GM19239 (cell line): ENCODE data around the gene ADH6.
A peak's percentile ranks its signal among the peaks of the same experiment; 100 is the strongest.
"Not testable (repeated sequence)": the region's sequence is repeated elsewhere in the genome, so short reads cannot be mapped to it uniquely, and the experiment has no call there.

Source experiments
- DNase-seq: peaks from one replicate; pipeline ENCODE4 v3.0.0; 2011; ENCODE audit warnings: low spot score; ENCODE audit not compliant: insufficient read length
- FAIRE-seq: peaks from 2 replicates; lab custom pipeline; 2011; peaks lifted over from hg19 to GRCh38; lab: Jason Lieb, UNC

The ADH6 gene

DNA sequence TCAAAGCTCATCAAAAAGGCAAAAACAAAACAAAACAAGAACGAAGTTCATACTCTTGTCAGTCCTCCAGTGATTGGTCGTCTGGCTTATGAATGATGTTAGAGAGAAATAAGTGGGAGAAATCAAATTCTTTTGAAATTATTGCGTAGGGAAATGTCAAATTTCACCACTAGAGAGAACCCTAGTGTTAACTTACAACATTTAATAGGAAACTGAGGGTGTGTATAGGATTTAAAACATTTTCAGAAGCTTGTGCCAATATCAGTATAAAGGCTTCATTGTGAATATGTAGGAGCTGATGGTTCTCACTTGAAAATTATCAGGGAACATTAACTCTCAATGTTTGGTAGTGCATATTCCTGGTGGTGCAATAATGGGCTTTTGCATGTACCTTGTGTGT is 17.4 kb downstream of the ADH6 start:
- DNase-seq (no peak), FAIRE-seq (no peak)

DNA sequence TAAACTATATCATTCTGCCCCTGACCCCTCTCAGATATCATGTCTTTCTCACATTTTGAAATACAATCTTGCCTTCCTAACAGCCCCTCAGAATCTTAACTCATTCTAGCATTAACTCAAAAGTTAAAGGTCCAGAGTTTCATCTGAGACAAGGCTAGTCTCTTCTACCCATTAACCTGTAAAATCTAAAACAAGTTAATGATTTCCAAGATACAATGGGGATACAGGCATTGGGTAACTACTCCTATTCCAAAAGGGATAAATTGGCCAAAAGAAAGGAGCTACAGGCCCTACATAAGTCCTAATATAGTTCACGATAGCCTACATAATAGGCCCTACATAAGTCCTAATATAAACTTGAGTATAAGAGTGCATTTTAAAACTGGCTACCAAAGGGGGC is 18.9 kb downstream of the ADH6 start:
- FAIRE-seq: no peak

DNA sequence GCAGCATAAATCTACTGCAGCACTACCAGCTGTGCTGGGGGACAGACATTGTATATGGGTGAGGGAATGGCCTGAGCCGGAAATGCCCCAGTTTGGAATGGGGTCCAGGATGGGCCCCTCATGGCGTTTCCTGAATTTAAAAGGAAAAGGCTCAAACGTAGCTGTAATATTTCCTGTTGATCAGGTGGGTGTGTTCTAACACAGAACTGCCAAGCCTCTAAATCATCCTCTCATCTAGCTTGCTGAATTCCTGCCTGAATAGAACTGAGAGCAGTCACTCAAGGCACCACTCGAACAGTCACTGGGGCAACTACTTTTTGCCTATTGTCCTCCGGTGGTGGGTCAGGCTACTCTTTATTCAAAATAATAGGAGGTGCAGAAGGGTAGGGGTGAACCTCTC is 28.7 kb downstream of the ADH6 start:
- FAIRE-seq (no peak), DNase-seq (no peak)

More for the DNA sequence above, 18.9 kb downstream of the ADH6 start:
- no peak for DNase-seq

DNA sequence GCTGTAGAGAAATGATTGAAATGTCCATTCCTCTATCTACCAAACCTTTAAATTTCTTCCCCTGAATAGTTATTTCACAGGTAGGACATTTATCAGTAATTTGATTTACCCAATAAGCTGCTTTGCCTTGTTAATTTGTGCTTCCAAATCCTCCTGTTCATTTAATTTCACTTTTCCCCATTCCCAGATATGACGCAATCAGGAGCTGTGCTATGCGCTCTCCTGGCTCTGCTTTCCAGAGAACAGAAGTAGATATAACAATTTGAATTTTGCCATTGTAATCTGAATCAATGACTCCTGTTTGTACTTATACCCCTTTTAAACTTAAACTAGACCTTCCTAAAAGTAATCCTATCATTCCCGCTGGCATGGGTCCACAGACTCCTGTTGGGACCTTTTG is 29.1 kb downstream of the ADH6 start:
- not testable (repeated sequence) for DNase-seq, FAIRE-seq

DNA sequence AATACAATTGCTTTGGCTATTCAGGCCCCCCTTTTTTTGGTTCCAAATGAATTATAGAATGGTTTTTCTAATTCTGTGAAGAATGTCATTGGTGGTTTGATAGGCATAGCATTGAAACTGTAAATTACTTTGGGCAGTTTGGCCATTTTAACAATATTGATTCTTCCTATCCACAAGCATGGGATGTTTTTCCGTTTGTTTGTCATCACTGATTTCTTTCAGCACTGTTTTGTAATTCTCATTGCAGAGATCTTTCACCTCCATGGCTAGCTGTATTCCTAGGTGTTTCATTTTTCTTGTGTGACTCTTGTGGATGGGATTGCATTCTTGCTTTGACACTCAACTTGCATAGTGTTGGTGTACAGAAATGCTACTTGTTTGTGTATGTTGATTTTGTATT is 33.0 kb downstream of the ADH6 start:
- DNase-seq (no peak), FAIRE-seq (no peak)

DNA sequence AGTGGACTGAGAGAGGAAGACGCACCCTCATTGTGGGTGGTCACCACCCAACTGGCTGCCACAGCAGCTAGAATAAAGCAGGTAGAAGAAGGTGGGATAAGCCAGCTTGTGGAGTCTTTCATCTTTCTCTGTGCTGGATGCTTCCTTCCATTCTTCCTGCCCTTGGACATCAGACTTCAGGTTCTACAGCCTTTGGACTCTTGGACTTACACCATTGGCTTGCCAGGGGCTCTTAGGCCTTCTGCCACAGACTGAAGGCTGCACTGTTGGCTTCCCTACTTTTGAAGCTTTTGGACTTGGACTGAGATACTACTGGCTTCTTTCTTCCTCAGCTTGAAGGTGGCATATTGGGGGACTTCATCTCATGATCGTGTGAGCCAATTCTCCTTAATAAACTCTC is 33.5 kb downstream of the ADH6 start:
- FAIRE-seq (no peak), DNase-seq (no peak)

DNA sequence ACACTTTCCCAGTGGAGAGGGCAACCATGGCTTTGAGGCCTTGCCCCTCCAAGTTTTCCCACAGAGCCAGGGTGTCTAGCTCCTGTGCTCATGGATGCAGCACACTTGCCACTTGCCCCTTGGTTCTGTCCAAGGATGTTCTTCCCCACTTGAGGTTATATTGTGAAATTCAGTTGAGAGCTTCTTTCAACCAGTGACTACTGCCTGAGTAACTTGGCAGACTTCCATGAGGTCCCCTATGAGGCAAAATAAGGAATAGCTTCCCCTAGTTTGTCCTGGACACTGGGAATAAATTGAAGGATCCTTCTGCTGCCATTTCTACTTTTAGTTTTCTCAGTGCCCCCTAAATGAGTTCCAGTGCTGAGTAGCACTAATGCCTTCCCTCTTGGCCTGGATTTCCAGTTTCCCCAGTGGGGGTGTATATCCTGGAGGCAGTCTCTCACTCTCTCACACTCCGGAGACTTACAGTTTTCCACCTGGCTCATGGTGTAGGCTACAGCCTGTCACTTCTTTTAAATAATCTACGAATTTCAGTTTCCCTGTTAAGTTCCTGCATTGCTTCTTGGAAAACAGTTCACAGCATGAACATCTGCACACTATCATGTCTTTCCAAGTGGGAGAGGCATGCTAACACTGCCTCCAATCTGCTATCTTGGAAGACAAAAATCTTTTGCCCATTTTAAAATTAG is 38.5 kb downstream of the ADH6 start:
- no peak for FAIRE-seq

DNA sequence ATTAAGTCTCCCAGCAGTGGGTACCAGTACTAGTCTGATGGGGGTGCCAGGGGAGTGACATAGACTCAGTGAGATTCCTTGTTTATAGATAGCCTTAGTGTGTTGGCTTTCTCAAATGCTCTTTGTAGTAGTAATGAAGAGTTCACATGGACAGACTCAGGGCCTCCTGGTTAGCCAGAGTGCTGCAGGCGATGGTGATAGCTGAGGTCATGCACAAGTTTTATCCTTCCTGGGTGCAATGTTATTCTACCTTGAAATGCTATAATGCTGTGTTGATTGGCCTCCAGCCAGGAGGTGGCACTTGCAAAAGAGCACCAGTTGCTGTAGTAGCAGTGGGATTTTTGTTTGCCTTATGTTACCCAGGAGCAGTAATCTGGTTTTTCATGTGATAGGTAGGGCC is 39.4 kb downstream of the ADH6 start:
- no peak for DNase-seq
- FAIRE-seq: no peak

More for the DNA sequence above, 38.5 kb downstream of the ADH6 start:
- DNase-seq: no peak

DNA sequence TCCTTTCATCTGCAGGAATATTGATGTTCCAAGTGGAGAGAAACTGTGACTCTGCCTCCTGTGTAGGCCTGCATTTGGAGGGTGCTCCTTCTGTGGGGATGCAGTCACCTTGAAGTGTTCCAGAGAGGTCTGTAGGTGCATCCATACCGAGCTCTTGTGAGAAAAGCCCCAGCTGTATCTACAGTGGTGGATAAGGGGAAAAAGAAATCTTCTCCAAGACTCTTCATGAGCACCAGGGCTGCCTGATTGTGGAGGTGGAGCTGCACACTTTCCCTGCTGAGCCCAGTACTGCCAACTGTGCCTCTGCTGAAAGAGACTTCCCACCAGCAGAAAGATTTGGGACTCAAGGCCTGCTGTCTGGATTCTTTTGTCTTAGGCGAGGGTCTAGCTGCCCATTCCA is 39.9 kb downstream of the ADH6 start:
- FAIRE-seq (no peak), DNase-seq (no peak)

DNA sequence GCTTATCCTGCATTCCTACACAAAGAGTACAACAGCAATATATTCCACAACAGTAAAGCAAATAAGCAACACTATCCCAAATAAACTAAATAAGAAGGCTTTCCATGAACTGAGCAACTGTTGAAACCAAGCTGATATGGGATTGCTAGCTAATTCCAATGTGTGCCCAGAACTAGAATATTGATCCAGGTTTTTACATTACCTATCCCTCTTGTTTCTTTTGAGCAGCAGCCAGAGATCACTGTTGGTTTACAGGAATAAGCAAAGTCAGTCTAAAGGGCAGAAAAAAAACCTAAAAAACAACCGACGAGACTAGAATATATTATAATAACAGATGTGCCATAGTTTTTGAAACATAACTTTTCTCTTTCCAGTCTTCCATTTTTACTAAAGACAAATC is 52.5 kb downstream of the ADH6 start:
- DNase-seq (no peak), FAIRE-seq (no peak)

DNA sequence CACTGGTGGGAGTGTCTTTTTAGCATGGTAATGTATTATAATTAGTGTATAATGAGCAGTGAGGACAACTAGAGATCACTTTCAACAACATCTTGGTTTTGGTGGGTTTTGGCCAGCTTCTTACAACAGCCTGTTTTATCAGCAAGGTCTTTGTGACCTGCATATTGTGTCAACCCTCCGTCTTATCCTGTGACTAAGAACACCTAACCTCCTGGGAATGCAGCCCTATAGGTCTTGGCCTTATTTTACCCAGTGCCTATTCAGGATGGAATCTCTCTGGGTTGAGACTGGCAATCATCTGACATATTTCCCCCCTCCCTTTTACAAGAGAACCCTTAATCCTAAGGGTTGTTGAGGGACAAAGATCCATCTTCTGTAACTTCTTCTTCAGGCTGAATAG is 53.1 kb downstream of the ADH6 start:
- no peak for DNase-seq
- no peak for FAIRE-seq

DNA sequence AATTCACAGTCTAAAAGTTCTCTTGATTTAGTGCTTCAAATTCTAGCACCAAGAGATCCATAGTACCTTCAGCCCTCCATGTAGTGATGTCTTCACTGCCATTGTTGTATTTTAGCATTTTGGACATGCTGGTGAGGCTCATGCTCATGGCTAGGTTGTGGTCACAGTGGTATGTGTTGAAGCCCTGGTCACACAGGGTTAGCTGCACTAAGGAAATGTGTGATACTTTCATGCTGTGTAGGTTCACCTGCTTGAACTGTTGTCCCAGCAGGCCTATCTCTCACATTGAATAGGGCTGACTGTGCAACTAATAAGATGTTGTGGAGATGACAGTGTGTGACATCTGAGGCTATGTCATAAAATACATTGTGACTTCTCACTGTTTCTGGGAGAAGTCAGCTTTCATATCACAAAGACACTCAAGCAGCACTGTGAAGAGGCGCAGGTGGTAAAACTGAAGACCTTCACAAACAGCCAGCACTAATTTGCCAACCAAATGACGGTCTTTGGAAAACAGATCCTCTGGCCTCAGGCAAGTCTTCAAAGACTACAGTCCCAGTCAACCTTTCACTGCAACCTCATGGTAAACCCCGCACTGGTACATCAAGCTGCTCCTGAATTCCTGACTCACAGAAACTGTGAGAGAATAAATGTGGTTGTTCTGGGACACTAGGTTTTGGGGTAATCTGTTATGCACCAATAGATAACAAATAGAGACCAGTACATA is 57.5 kb downstream of the ADH6 start:
- DNase-seq (no peak), FAIRE-seq (peak; percentile 4)

DNA sequence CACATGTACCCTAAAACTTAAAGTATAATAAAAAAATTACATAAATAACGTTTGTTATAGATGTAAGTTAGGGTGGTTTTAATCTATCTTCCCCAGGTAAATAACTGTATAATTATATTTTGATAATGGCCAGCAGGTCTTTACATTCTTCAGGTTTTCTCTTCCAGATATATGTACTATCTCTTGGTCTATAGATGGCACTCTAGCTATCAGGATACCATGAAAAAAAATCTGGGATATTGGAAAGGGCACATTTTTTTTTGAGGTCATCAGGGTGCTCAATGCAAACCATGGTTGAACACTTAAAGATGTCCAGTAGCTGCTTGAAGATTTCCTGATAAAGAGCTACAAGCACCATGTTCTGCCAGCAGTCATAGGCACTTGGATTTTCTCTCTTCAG is 59.3 kb downstream of the ADH6 start:
- FAIRE-seq (no peak), DNase-seq (no peak)

DNA sequence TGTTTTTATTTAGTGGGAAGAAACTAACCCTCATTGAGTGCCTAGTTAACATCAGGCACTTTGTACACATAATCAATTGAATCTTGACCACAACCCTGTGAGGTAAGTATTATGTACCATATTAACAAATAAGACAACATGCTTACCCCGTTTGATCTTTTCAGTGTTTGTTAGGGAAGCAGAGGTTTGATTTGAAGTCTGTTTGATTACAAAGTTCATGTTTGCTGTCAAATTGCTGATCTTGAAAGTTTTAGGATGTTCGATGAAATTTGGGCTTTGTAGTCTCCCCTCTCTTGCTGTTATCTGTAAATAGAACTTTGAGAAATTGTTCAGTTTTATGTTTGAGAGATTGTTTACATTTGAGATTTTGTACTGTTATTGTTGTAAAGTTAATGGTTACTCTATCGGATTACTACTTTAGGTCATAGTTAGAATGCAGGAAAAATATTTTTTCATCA is 61.5 kb downstream of the ADH6 start:
- DNase-seq (no peak), FAIRE-seq (peak; percentile 55)

DNA sequence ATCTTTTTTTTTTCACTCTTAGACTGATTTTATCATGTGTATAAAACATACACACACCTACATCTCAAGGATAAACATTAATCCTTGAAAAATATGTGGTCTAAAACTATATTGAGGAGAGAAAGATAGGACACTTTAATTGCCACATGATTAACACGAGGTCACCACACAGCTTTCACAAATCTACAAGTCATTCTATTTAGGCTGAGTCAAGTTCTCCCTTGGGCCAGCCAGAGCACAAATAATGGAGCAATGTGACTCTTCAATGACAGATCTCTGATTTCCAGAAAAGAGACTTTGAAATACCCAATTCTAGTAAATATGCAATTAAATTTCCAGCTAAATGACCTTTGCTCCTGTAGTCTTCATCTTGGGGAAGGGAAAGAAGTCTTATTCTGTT is 62.1 kb downstream of the ADH6 start:
- no peak for FAIRE-seq
- DNase-seq: no peak

DNA sequence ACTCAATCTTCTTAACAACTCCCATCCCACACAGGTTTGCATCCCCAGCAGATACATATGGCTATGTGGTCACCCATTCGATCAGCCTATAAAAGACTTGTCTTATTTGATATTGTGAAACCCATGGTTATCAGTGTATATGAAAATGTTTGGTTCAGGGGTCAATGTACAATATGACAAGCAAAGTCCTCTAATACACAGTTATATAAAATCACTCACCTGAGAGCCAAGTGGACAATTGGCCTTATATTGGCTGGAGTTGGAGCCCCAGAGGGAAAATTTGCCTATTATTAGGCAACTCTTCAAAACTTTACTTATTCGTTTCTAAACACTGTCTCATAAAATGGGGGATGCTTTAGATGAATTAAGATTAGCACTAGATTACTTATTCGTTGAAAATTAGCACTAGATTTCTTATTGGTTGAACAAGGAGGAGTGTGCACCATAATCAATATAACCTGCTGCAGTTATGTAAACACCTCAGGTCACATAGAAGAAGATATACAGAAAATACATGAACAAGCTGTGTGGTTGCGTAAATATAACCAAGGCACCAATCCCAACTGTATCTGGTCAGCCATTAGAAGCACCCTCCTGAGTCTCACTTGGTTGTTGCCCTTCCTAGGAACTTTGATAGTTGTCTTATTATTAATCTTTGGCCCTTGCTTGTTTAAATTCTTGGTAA is 64.2 kb downstream of the ADH6 start:
- DNase-seq (no peak), FAIRE-seq (no peak)
